Measurements from ENCODE around the gene TRIO. TPM values are rescaled to one million over a fixed set of nuclear protein-coding genes. Genes with fewer than 3 reads are reported as not detected.

TRIO gene
- total and polyA plus RNA-seq, 2 donors (not counting 3 experiments of a cell fraction or from before 2014, with no cell fraction given): 82.9 to 248 TPM

GRCh38 chr5:14417792-14418765 is 274.9 kb downstream of the TRIO start:
- no peak overlapping the region for H3K4me2 ChIP-seq (ENCODE audit: insufficient read depth, low read length)
- H3K9me3 ChIP-seq (replicated peaks; ENCODE audit: control insufficient read depth, insufficient read depth, low read length): no peaks in the 10 kb centered on the region
- ChIA-PET CTCF (interaction anchor here (1.4 to 2.7 kb wide), 2 partner anchors 18 to 230 kb away, joined by 3 to 6 read pairs; no protein-coding TSS in a partner anchor), POLR2A (no interaction called here)
- peaks cover 11% of the 10 kb centered on the region for H3K79me2 ChIP-seq (ENCODE audit: control insufficient read depth, insufficient read depth, low read length)
- dilution Hi-C loops (cut with MboI; ENCODE audit: extremely low pct_ligation_motif_present, low sequenced_read_pairs): no loop called here
- no peaks in the 10 kb centered on the region for H3K4me1 ChIP-seq (ENCODE audit: control insufficient read depth, extremely low read depth, insufficient read depth, low read length)
- H3K4me3 ChIP-seq (replicated peaks in 1 of 3; ENCODE audit: insufficient read depth in 1 of 3, low read depth in 1 of 3, low read length in 3 of 3): no peak overlapping the region
- H4K20me1 ChIP-seq (replicated peaks; ENCODE audit: control insufficient read depth, extremely low read depth, insufficient read depth, low read length): no peaks in the 10 kb centered on the region
- DNase-seq (ENCODE audit: low read depth, low spot score): no peak
- H3K27me3 ChIP-seq (ENCODE audit: control insufficient read depth in 2 of 2, insufficient read depth in 2 of 2, low read length in 2 of 2): no peaks in the 10 kb centered on the region
- H3K27ac ChIP-seq (ENCODE audit: insufficient read depth, low read depth, low read length): no peak overlapping the region
- TF ChIP-seq MYC (IDR thresholded peaks at IDR 0.05; ENCODE audit: low read depth, low read length) (no peak), MAX (IDR thresholded peaks at IDR 0.05; ENCODE audit: insufficient read depth, insufficient read length) (no peak), POLR2AphosphoS5 (IDR thresholded peaks at IDR 0.05; ENCODE audit: insufficient read depth, low read depth, low read length) (no peak), EZH2 (IDR thresholded peaks at IDR 0.05; ENCODE audit: borderline replicate concordance, low read depth, low read length, severe bottlenecking) (no peak), JUN (IDR thresholded peaks at IDR 0.05; ENCODE audit: borderline replicate concordance, insufficient read depth, insufficient read length, low read depth) (no peak)
- H3K9ac ChIP-seq (replicated peaks; ENCODE audit: extremely low read depth, insufficient read depth, low read length): no peak overlapping the region
- H3K9me1 ChIP-seq (replicated peaks; ENCODE audit: control insufficient read depth, extremely low read depth, insufficient read depth, low read length): no peaks in the 10 kb centered on the region
- no peak for FAIRE-seq
- no peak overlapping the region for H2AFZ ChIP-seq (ENCODE audit: low read depth, low read length)
- no TSS peak for BruUV-seq (replicated peaks)
- peaks cover 9 to 31% of the 10 kb centered on the region in 2 experiments for H3K36me3 ChIP-seq (ENCODE audit: control insufficient read depth in 2 of 2, extremely low read depth in 1 of 2, insufficient read depth in 2 of 2, low read length in 2 of 2)
- intact Hi-C loops (cut with micrococcal nuclease): no loop called here

- dilution Hi-C loops (cut with MboI; ENCODE audit: extremely low pct_ligation_motif_present, low sequenced_read_pairs): no loop called here
- Histone ChIP-seq H3K9me1 (replicated peaks; ENCODE audit: control insufficient read depth, extremely low read depth, insufficient read depth, low read length) (no peaks in the 10 kb centered on the region), H3K4me2 (ENCODE audit: insufficient read depth, low read length) (no peak overlapping the region), H2AFZ (ENCODE audit: low read depth, low read length) (no peak overlapping the region), H3K36me3 (ENCODE audit: control insufficient read depth in 2 of 2, extremely low read depth in 1 of 2, insufficient read depth in 2 of 2, low read length in 2 of 2) (peaks cover 5 to 25% of the 10 kb centered on the region in 2 experiments), H3K27ac (ENCODE audit: insufficient read depth, low read depth, low read length) (no peak overlapping the region), H3K79me2 (ENCODE audit: control insufficient read depth, insufficient read depth, low read length) (peaks cover 12% of the 10 kb centered on the region), H4K20me1 (replicated peaks; ENCODE audit: control insufficient read depth, extremely low read depth, insufficient read depth, low read length) (no peaks in the 10 kb centered on the region), H3K9me3 (replicated peaks; ENCODE audit: control insufficient read depth, insufficient read depth, low read length) (no peaks in the 10 kb centered on the region), H3K4me3 (replicated peaks in 1 of 3; ENCODE audit: insufficient read depth in 1 of 3, low read depth in 1 of 3, low read length in 3 of 3) (no peak overlapping the region), H3K9ac (replicated peaks; ENCODE audit: extremely low read depth, insufficient read depth, low read length) (no peak overlapping the region), H3K4me1 (ENCODE audit: control insufficient read depth, extremely low read depth, insufficient read depth, low read length) (peaks cover 4% of the 10 kb centered on the region), H3K27me3 (ENCODE audit: control insufficient read depth in 2 of 2, insufficient read depth in 2 of 2, low read length in 2 of 2) (no peaks in the 10 kb centered on the region)
- DNase-seq (ENCODE audit: low read depth, low spot score) (no peak), FAIRE-seq (no peak)
- no TSS peak for BruUV-seq (replicated peaks)
- intact Hi-C loops (cut with micrococcal nuclease): no loop called here
- ChIA-PET CTCF (no interaction called here), POLR2A (no interaction called here)
- TF ChIP-seq GATA2 (IDR thresholded peaks at IDR 0.05; ENCODE audit: insufficient read depth, insufficient read length, low read depth, low read length) (no peak), POLR2A (IDR thresholded peaks at IDR 0.05; ENCODE audit: low read depth, low read length) (no peak), MYC (IDR thresholded peaks at IDR 0.05; ENCODE audit: low read depth, low read length) (no peak), JUN (IDR thresholded peaks at IDR 0.05; ENCODE audit: borderline replicate concordance, insufficient read depth, insufficient read length, low read depth) (no peak)
Observed at GRCh38 chr5:14419686-14420085, 276.5 kb downstream of the TRIO start.
